Measurements from ENCODE around the gene CHTF18.

The CHTF18 gene

DNA sequence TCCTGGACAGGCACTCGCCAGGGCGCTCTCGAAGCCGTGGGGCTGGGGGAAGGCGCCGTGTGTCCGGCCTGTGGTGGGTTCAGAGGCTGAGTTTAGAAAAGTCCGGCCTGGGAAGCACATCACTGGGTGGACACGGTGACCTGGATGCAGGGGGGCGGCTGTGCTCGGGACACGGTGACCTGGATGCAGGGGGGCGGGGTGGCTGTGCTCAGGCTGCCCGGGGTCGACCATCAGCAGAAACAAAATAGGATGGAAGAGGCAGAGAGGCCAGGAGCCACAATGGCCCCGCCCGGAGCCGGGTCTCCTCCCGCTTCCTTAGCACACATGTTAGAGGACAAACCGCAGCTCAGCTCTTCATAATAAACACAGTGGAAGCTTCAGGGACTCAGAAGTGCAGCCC is 55.4 kb downstream of the CHTF18 start:
- DNase-seq (ENCODE audit: low read depth), result no peak
- TF ChIP-seq, protein P1, sequence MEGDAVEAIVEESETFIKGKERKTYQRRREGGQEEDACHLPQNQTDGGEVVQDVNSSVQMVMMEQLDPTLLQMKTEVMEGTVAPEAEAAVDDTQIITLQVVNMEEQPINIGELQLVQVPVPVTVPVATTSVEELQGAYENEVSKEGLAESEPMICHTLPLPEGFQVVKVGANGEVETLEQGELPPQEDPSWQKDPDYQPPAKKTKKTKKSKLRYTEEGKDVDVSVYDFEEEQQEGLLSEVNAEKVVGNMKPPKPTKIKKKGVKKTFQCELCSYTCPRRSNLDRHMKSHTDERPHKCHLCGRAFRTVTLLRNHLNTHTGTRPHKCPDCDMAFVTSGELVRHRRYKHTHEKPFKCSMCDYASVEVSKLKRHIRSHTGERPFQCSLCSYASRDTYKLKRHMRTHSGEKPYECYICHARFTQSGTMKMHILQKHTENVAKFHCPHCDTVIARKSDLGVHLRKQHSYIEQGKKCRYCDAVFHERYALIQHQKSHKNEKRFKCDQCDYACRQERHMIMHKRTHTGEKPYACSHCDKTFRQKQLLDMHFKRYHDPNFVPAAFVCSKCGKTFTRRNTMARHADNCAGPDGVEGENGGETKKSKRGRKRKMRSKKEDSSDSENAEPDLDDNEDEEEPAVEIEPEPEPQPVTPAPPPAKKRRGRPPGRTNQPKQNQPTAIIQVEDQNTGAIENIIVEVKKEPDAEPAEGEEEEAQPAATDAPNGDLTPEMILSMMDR (IDR thresholded peaks at IDR 0.05; ENCODE audit: insufficient read depth, low read depth, low read length, missing control alignments), result no peak
- H3K4me3 ChIP-seq (ENCODE audit: low read depth, low read length), result no peak overlapping the region

DNA sequence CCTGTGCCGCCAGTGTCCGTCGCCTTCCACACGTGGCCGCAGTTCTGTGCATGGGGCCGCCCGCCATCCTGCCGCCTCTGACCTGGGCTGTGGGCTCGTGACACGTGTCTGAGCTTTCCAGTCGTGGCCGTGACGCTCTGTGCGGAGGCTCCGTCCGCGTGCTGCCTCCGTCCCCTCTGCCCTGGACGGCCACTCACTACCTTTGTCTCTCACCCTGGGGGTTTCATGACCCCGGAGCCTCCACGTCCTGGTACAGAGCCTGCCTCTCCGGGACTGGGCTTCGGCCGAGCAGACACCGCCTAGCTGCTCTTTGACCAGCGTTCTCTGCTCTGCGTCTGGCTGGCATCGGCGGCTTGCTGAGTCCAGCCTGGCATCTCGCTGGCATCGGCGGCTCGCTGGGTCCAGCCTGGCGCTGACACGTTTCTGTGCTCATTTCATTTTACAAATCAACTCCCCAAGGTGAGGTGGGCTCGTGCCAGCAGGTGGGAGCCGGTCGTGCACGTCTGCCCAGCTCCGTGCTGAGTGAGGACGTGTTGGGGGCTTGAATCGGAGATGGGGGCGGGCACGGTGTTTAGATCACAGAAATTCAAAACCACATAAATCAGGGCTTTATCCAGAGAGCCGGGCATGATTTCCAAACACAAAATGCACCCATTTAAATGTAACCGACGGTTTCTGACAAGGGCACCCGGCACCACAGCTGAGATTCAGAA is 56.4 kb downstream of the CHTF18 start:
- H3K4me3 ChIP-seq (ENCODE audit: low read depth, low read length), result no peak overlapping the region
- TF ChIP-seq, protein P1 (IDR thresholded peaks at IDR 0.05; ENCODE audit: insufficient read depth, low read depth, low read length, missing control alignments), result no peak
- no peak for DNase-seq (ENCODE audit: low read depth)

DNA sequence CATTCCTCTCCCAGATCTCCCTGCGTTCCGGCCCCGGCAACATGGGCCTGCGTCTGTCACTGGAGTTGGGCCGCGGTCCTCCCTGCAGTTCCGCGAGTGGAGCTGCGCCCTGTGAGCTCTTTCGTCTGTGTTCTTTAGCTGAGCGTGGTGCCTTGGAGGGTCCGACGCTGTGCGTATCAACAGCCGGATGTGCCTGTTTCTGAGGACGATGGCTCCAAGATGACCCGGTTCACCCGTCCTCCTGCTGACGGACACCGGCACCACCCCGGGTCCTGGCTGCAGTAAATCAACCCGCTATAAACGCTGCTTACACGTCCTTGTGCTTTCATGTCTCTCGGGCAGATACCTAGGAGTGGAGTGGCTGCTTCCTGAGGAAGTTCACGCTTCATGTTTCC is 56.9 kb downstream of the CHTF18 start:
- TF ChIP-seq, protein P1 (IDR thresholded peaks at IDR 0.05; ENCODE audit: insufficient read depth, low read depth, low read length, missing control alignments), result no peak

DNA sequence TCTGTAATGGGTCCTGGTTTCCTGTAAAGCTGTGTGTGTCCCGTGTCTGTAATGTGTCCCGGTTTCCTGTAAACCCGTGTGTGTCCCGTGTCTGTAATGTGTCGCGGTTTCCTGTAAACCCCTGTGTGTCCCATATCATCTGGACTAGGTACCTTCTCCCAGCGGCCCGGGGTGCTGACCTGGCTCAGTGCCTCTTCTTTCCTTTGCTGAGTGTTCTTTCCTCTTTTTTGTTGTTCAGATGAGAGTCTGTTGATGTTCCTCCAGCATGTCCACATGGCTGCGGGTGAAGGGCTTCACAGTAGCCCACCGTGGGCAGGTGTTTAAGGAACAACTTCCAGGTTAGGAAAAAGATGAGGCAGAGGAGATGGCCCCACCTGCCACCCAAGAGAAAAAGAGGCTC is 58.7 kb downstream of the CHTF18 start:
- H3K4me3 ChIP-seq (ENCODE audit: low read depth, low read length), result no peak overlapping the region
- TF ChIP-seq, protein P1 (IDR thresholded peaks at IDR 0.05; ENCODE audit: insufficient read depth, low read depth, low read length, missing control alignments), result no peak
- no peak for DNase-seq (ENCODE audit: low read depth)

More for the DNA sequence above, 56.9 kb downstream of the CHTF18 start:
- no peak for DNase-seq (ENCODE audit: low read depth)
- no peak overlapping the region for H3K4me3 ChIP-seq (ENCODE audit: low read depth, low read length)
